Upper lobe of left lung (tissue), 6 donors: ENCODE data around the gene LAMA3. TPM values are rescaled to one million over a fixed set of nuclear protein-coding genes. Genes with fewer than 3 reads are reported as not detected.

ENCODE experiments used
- ATAC-seq, 2 donors: fragments of 200-7000 bp; cut with Tn5 transposase; one replicate each; pipeline ENCODE4 v1.9.1; 2022; ENCODE audit warnings: mild to moderate bottlenecking in 2 of 2, moderate library complexity in 2 of 2; ENCODE audit not compliant: low FRiP score in 2 of 2
- DNase-seq, 2 donors: peaks; one replicate each; pipeline ENCODE4 v3.0.0-alpha.2; 2019 to 2020
- H3K27ac ChIP-seq, 4 donors: fragments of 200-600 bp; sonication (generic); one replicate each; pipeline ENCODE4 v1.5.1; 2016 to 2019
- H3K27me3 ChIP-seq, 4 donors: fragments of 200-600 bp; sonication (generic); one replicate each; pipeline ENCODE4 v1.5.1; 2017 to 2019
- H3K36me3 ChIP-seq, 4 donors: fragments of 200-600 bp; sonication (generic); one replicate each; pipeline ENCODE4 v1.5.1; 2016 to 2019
- H3K4me1 ChIP-seq, 4 donors: fragments of 200-600 bp; sonication (generic); one replicate each; pipeline ENCODE4 v1.5.1; 2018 to 2019
- H3K4me3 ChIP-seq, 4 donors: fragments of 200-600 bp; sonication (generic); one replicate each; pipeline ENCODE4 v1.5.1; 2017 to 2019; ENCODE audit warnings: mild to moderate bottlenecking in 2 of 4, moderate library complexity in 1 of 4
- H3K9me3 ChIP-seq, 4 donors: fragments of 200-600 bp; sonication (generic); one replicate each; pipeline ENCODE4 v1.5.1; 2018 to 2019
- EP300 ChIP-seq, 4 donors: sonication (generic); formaldehyde crosslinking; IDR thresholded peaks; one replicate each; pipeline ENCODE4 v1.5.1; 2017; ENCODE audit warnings: antibody characterized with exemption in 4 of 4, control low read depth in 2 of 4
- POLR2A ChIP-seq, 4 donors: fragments of 450-650 bp; IDR thresholded peaks; one replicate each; pipeline ENCODE4 v1.5.1; 2016 to 2017; ENCODE audit warnings: antibody characterized with exemption in 4 of 4, mild to moderate bottlenecking in 2 of 4
- POLR2AphosphoS5 ChIP-seq, 2 donors: sonication (generic); formaldehyde crosslinking; IDR thresholded peaks; one replicate each; pipeline ENCODE4 v1.5.1; 2017; ENCODE audit warnings: antibody characterized with exemption in 2 of 2
- WGBS, 2 donors: methylation state at CpG; one replicate each; pipeline ENCODE4 v1.1.5; 2017 to 2018; 5-methylcytosine and 5-hydroxymethylcytosine counted together
- total RNA-seq, 6 donors: library from RNA; depleted of rRNA in 4 of 6; stranded (reverse); fragments of >200 nt in 4 of 6; gene quantifications; one replicate each; pipeline versions ENCODE4 v1.1.0 to v1.2.1, GENCODE V29; 2016 to 2021
- TF ChIP-seq, protein P1 (sequence below), 6 experiments: fragments of 450-650 bp in 4 of 6; fragments of 200-600 bp in 2 of 6; sonication (generic) in 2 of 6; IDR thresholded peaks; one replicate each; pipeline ENCODE4 v1.5.1; 2016 to 2019; ENCODE audit warnings: antibody characterized with exemption in 6 of 6
- donor health status: DM: no; HTN: no; CAD: no; lungs with moderate emphysema.
- donor health status: DM: no; HTN: yes; CAD: no; lungs with severe emphysema.

Gene LAMA3
- total RNA-seq, 6 donors from 2014 or later = 88.2 to 202 (median 141) TPM

GRCh38 chr18:23938043-23938756, 248.9 kb downstream of the LAMA3 start:
- TF ChIP-seq POLR2AphosphoS5 (IDR thresholded peaks at IDR 0.05) (no peak), EP300 (IDR thresholded peaks at IDR 0.05) (no peak), POLR2A (IDR thresholded peaks at IDR 0.05) (no peak)
- TF ChIP-seq, protein P1, sequence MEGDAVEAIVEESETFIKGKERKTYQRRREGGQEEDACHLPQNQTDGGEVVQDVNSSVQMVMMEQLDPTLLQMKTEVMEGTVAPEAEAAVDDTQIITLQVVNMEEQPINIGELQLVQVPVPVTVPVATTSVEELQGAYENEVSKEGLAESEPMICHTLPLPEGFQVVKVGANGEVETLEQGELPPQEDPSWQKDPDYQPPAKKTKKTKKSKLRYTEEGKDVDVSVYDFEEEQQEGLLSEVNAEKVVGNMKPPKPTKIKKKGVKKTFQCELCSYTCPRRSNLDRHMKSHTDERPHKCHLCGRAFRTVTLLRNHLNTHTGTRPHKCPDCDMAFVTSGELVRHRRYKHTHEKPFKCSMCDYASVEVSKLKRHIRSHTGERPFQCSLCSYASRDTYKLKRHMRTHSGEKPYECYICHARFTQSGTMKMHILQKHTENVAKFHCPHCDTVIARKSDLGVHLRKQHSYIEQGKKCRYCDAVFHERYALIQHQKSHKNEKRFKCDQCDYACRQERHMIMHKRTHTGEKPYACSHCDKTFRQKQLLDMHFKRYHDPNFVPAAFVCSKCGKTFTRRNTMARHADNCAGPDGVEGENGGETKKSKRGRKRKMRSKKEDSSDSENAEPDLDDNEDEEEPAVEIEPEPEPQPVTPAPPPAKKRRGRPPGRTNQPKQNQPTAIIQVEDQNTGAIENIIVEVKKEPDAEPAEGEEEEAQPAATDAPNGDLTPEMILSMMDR (IDR thresholded peaks at IDR 0.05) = no peak
- Histone ChIP-seq H3K36me3 (no peaks in the 10 kb centered on the region), H3K4me1 (peaks cover 0 to 9% (median 2%) of the 10 kb centered on the region in 4 donors), H3K4me3 (no peak overlapping the region), H3K27ac (peak overlapping the region in 1 of 4 donors; percentile 9), H3K27me3 (no peaks in the 10 kb centered on the region), H3K9me3 (no peaks in the 10 kb centered on the region)
- WGBS, 2 donors = 84 to 88% methylated on average over 8 to 11 of the region's 11 CpGs
- ATAC-seq = no peak
- DNase-seq = peak in 1 of 2 donors; percentile 2

DNA sequence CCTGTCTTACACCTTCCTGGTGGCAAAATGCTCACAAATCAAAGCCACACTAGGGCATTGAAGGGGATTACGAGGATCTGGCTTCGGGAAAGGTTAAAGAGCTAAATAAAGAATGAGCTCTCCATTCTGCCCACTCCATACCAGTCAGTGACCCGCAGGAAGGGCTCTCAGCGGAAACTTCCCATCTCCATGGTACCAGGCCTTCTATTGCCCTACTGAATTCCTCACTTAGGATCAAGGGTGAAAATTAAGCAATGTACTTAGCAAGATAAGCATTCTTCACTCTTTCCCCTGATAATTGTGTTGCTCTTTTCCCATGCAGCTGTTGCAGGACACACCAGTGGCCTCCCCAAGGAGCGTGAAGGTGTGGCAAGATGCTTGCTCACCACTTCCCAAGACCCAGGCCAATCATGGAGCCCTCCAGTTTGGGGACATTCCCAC, 249.7 kb downstream of the LAMA3 start:
- Histone ChIP-seq H3K9me3 (no peaks in the 10 kb centered on the region), H3K27ac (peak overlapping the region in 1 of 4 donors; percentile 14), H3K27me3 (no peaks in the 10 kb centered on the region), H3K4me1 (peaks cover 3 to 15% (median 6%) of the 10 kb centered on the region in 4 donors), H3K36me3 (no peaks in the 10 kb centered on the region), H3K4me3 (no peak overlapping the region)
- DNase-seq (peak in 1 of 2 donors; percentile 70), ATAC-seq (peak; percentile 43 to 76)
- WGBS, 2 donors = 75 to 83% methylated on average over 5 of the region's 5 CpGs
- TF ChIP-seq EP300 (IDR thresholded peaks at IDR 0.05) = peak in 2 of 4 donors; percentile 52 to 74
- TF ChIP-seq, protein P1 (IDR thresholded peaks at IDR 0.05) = no peak
- peak in 1 of 2 donors; percentile 17 for TF ChIP-seq POLR2AphosphoS5 (IDR thresholded peaks at IDR 0.05)
- TF ChIP-seq POLR2A (IDR thresholded peaks at IDR 0.05) = no peak

GRCh38 chr18:23939366-23939765, 250.1 kb downstream of the LAMA3 start:
- DNase-seq (no peak), ATAC-seq (peak in 1 of 2 donors; percentile 2)
- peak overlapping the region in 1 of 4 donors; percentile 14 for H3K27ac ChIP-seq
- H3K9me3 ChIP-seq = no peaks in the 10 kb centered on the region
- H3K36me3 ChIP-seq = no peaks in the 10 kb centered on the region
- no peak for TF ChIP-seq POLR2A (IDR thresholded peaks at IDR 0.05)
- no peak for TF ChIP-seq POLR2AphosphoS5 (IDR thresholded peaks at IDR 0.05)
- no peak for TF ChIP-seq EP300 (IDR thresholded peaks at IDR 0.05)
- TF ChIP-seq, protein P1 (IDR thresholded peaks at IDR 0.05) = no peak
- H3K27me3 ChIP-seq = no peaks in the 10 kb centered on the region
- H3K4me3 ChIP-seq = no peak overlapping the region
- 83 to 84% methylated on average over 4 of the region's 4 CpGs for WGBS, 2 donors
- peaks cover 3 to 18% (median 9%) of the 10 kb centered on the region in 4 donors for H3K4me1 ChIP-seq

GRCh38 chr18:23939896-23940295, 250.6 kb downstream of the LAMA3 start:
- WGBS, 2 donors = 89 to 93% methylated on average over 7 of the region's 7 CpGs
- Histone ChIP-seq H3K27me3 (no peaks in the 10 kb centered on the region), H3K9me3 (no peaks in the 10 kb centered on the region), H3K27ac (no peak overlapping the region), H3K4me1 (peaks cover 5 to 23% (median 11%) of the 10 kb centered on the region in 4 donors), H3K4me3 (no peak overlapping the region), H3K36me3 (no peaks in the 10 kb centered on the region)
- no peak for ATAC-seq
- no peak for DNase-seq
- no peak for TF ChIP-seq POLR2A (IDR thresholded peaks at IDR 0.05)

DNA sequence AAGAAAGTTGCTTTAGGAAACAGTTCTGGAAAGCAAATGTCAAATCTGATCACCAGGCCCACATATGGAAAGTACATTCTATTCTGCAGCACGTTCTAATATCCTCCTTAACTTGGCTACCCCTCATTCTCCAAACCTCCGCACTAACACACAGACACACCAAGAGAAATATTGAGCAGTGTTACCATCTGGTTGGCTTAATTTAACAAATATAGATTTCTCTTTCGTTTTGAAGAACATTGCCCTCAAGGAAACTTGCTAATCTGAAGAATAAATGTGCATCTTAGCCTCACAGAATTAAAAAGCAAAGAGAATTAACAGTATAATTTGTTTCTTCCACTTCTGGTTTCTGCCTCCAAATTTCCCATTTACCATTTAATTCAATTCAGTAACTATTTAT, 252.5 kb downstream of the LAMA3 start:
- ATAC-seq = no peak
- no peak for DNase-seq
- Histone ChIP-seq H3K27ac (no peak overlapping the region), H3K4me1 (peaks cover 10 to 25% (median 11%) of the 10 kb centered on the region in 4 donors), H3K27me3 (no peaks in the 10 kb centered on the region), H3K4me3 (no peak overlapping the region), H3K36me3 (no peaks in the 10 kb centered on the region), H3K9me3 (no peaks in the 10 kb centered on the region)
- WGBS, 2 donors = 92 to 96% methylated on average over 3 of the region's 3 CpGs
- TF ChIP-seq POLR2AphosphoS5 (IDR thresholded peaks at IDR 0.05) (no peak), EP300 (IDR thresholded peaks at IDR 0.05) (no peak), POLR2A (IDR thresholded peaks at IDR 0.05) (no peak)
- TF ChIP-seq, protein P1 (IDR thresholded peaks at IDR 0.05) = no peak
